Astrocyte (in vitro differentiated cells and primary cell): ENCODE results near the gene MEFV.

ENCODE experiments used
- CTCF ChIP-seq: IDR thresholded peaks from 2 replicates; pipeline ENCODE4 v1.5.1; 2011; ENCODE audit warnings: low read depth, mild to moderate bottlenecking, inconsistent platforms, low read length, moderate library complexity; ENCODE audit not compliant: insufficient read depth
- EZH2 ChIP-seq: IDR thresholded peaks from 2 replicates; pipeline ENCODE4 v1.6.1; 2012; ENCODE audit warnings: mild to moderate bottlenecking, low read length, inconsistent platforms; ENCODE audit not compliant: insufficient read depth

GRCh38 chr16:3292604-3293003 lies 36.2 kb upstream of the MEFV start:
- no peak for TF ChIP-seq CTCF
- no peak for TF ChIP-seq EZH2
